ENCODE data around the gene DGAT2L6. TPM values are rescaled to one million over a fixed set of nuclear protein-coding genes. Genes with fewer than 3 reads are reported as not detected.

Gene DGAT2L6
- not detected for total RNA-seq

GRCh38 chrX:70176938-70177533 is at the start of gene DGAT2L6:
Gene DGAT2L6 (plus strand): TSS chrX:70177483. CDS start chrX:70177583, 100 bp downstream.
- DNase-seq (ENCODE audit: low spot score), result no peak

- no peak for DNase-seq (ENCODE audit: low spot score)
Measured at GRCh38 chrX:70128071-70128470, 49.2 kb upstream of the DGAT2L6 start.

- no peak for DNase-seq (ENCODE audit: low spot score)
Measured at GRCh38 chrX:70129816-70130215, 47.5 kb upstream of the DGAT2L6 start.

- no peak for DNase-seq (ENCODE audit: low spot score)
Measured at GRCh38 chrX:70132224-70132623, 45.1 kb upstream of the DGAT2L6 start.

- no peak for DNase-seq (ENCODE audit: low spot score)
Measured at GRCh38 chrX:70132877-70133302, 44.4 kb upstream of the DGAT2L6 start.

GRCh38 chrX:70133303-70134115 is 43.8 kb upstream of the DGAT2L6 start, which contains the start of gene IGBP1:
Gene IGBP1 (plus strand): TSS chrX:70133447. CDS start chrX:70133948, 501 bp downstream.
- peak; percentile 84 for DNase-seq (ENCODE audit: low spot score)

- no peak for DNase-seq (ENCODE audit: low spot score)
Measured at GRCh38 chrX:70134116-70134477, 43.2 kb upstream of the DGAT2L6 start.

- no peak for DNase-seq (ENCODE audit: low spot score)
Measured at GRCh38 chrX:70138622-70139021, 38.7 kb upstream of the DGAT2L6 start.

GRCh38 chrX:70139736-70140135 is 37.5 kb upstream of the DGAT2L6 start:
- DNase-seq (ENCODE audit: low spot score), result no peak

GRCh38 chrX:70141373-70141772 is 35.9 kb upstream of the DGAT2L6 start:
- DNase-seq (ENCODE audit: low spot score), result no peak

- DNase-seq (ENCODE audit: low spot score), result no peak
Measured at GRCh38 chrX:70166601-70167590, 10.4 kb upstream of the DGAT2L6 start.

- DNase-seq (ENCODE audit: low spot score), result peak; percentile 10
Measured at GRCh38 chrX:70168238-70169188, 8.8 kb upstream of the DGAT2L6 start.

- DNase-seq (ENCODE audit: low spot score), result no peak
Measured at GRCh38 chrX:70169281-70169680, 8.0 kb upstream of the DGAT2L6 start.

- no peak for DNase-seq (ENCODE audit: low spot score)
Measured at GRCh38 chrX:70171624-70172023, 5.7 kb upstream of the DGAT2L6 start.

- DNase-seq (ENCODE audit: low spot score), result no peak
Measured at GRCh38 chrX:70172221-70172620, 5.1 kb upstream of the DGAT2L6 start.

- no peak for DNase-seq (ENCODE audit: low spot score)
Measured at GRCh38 chrX:70172964-70173363, 4.3 kb upstream of the DGAT2L6 start.

GRCh38 chrX:70174754-70175153 is 2.5 kb upstream of the DGAT2L6 start:
- no peak for DNase-seq (ENCODE audit: low spot score)

- no peak for DNase-seq (ENCODE audit: low spot score)
Measured at GRCh38 chrX:70175338-70175737, 1.9 kb upstream of the DGAT2L6 start.

GRCh38 chrX:70183091-70183490 is 5.8 kb downstream of the DGAT2L6 start:
- no peak for DNase-seq (ENCODE audit: low spot score)

GRCh38 chrX:70190225-70190624 is 12.9 kb downstream of the DGAT2L6 start:
- DNase-seq (ENCODE audit: low spot score), result no peak

All from mucosa of gallbladder (tissue), 1 donor.